Liver (tissue), 9 donors: Measurements from ENCODE around the gene HCK. TPM values are rescaled to one million over a fixed set of nuclear protein-coding genes. Genes with fewer than 3 reads are reported as not detected.

Experiments
- DNase-seq: peaks from one replicate; pipeline ENCODE4 v3.0.0-alpha.2; 2017; ENCODE audit warnings: low spot score
- H3K27ac ChIP-seq, 2 donors: one replicate each; pipeline ENCODE4 v1.7.0; 2013; ENCODE audit warnings: inconsistent platforms in 2 of 2, low read length in 2 of 2, control low read depth in 1 of 2, low read depth in 1 of 2, mild to moderate bottlenecking in 1 of 2
- H3K27me3 ChIP-seq, 4 donors: one replicate each; pipeline versions ENCODE4 v1.6.1 to v1.7.0; 2013; ENCODE audit warnings: low read length in 3 of 4, inconsistent platforms in 1 of 4, mild to moderate bottlenecking in 1 of 4, moderate library complexity in 1 of 4; ENCODE audit not compliant: control insufficient read depth in 4 of 4, insufficient read depth in 4 of 4
- H3K36me3 ChIP-seq, 4 donors: one replicate each; pipeline versions ENCODE4 v1.6.1 to v1.7.0; 2013; ENCODE audit warnings: low read length in 3 of 4, mild to moderate bottlenecking in 3 of 4, low read depth in 1 of 4, moderate library complexity in 1 of 4; ENCODE audit not compliant: control insufficient read depth in 4 of 4, insufficient read depth in 3 of 4
- H3K4me1 ChIP-seq, 4 donors: one replicate each; pipeline versions ENCODE4 v1.6.1 to v1.7.0; 2013; ENCODE audit warnings: low read length in 3 of 4, mild to moderate bottlenecking in 3 of 4, moderate library complexity in 1 of 4; ENCODE audit not compliant: control insufficient read depth in 4 of 4, insufficient read depth in 4 of 4
- H3K4me3 ChIP-seq, 3 donors: one replicate each; pipeline versions ENCODE4 v1.6.1 to v1.7.0; 2013; ENCODE audit warnings: low read length in 3 of 3, control low read depth in 1 of 3, low read depth in 1 of 3, mild to moderate bottlenecking in 1 of 3
- H3K9ac ChIP-seq, 2 donors: one replicate each; pipeline ENCODE4 v1.7.0; 2013; ENCODE audit warnings: low read length in 2 of 2, mild to moderate bottlenecking in 2 of 2, moderate library complexity in 2 of 2, control low read depth in 1 of 2, low read depth in 1 of 2
- H3K9me3 ChIP-seq, 4 donors: one replicate each; pipeline versions ENCODE4 v1.6.1 to v1.7.0; 2013; ENCODE audit warnings: low read length in 3 of 4; ENCODE audit not compliant: control insufficient read depth in 4 of 4
- ATF3 ChIP-seq: IDR thresholded peaks from 2 replicates; pipeline ENCODE4 v1.6.1; 2016; ENCODE audit warnings: antibody characterized with exemption
- CTCF ChIP-seq: fragments of 150-350 bp; IDR thresholded peaks from 2 replicates; pipeline ENCODE4 v1.5.1; 2017; ENCODE audit warnings: improper control_type of control experiment, low read depth, low read length; ENCODE audit not compliant: missing input control
- EGR1 ChIP-seq, 2 donors: IDR thresholded peaks; 2 replicates each; pipeline ENCODE4 v1.6.1; 2016 to 2018; ENCODE audit warnings: antibody characterized with exemption in 2 of 2, low read depth in 2 of 2
- FOXA1 ChIP-seq: IDR thresholded peaks from 2 replicates; pipeline ENCODE4 v1.6.1; 2016; ENCODE audit warnings: antibody characterized with exemption
- FOXA2 ChIP-seq: IDR thresholded peaks from 2 replicates; pipeline ENCODE4 v1.6.1; 2016; ENCODE audit warnings: antibody characterized with exemption
- HNF4A ChIP-seq, 2 donors: conservative IDR thresholded peaks; 2 replicates each; pipeline ENCODE4 v1.6.1; 2016; ENCODE audit warnings: antibody characterized with exemption in 2 of 2, mild to moderate bottlenecking in 2 of 2
- JUND ChIP-seq, 2 donors: IDR thresholded peaks; 2 replicates each; pipeline ENCODE4 v1.6.1; 2016; ENCODE audit warnings: antibody characterized with exemption in 2 of 2
- NR2F2 ChIP-seq: IDR thresholded peaks from 2 replicates; pipeline ENCODE4 v1.6.1; 2016; ENCODE audit warnings: antibody characterized with exemption
- RXRA ChIP-seq, 2 donors: IDR thresholded peaks; 2 replicates each; pipeline ENCODE4 v1.6.1; 2017 to 2018; ENCODE audit warnings: antibody characterized with exemption in 2 of 2, mild to moderate bottlenecking in 1 of 2
- SP1 ChIP-seq: IDR thresholded peaks from 2 replicates; pipeline ENCODE4 v1.6.1; 2018; ENCODE audit warnings: antibody characterized with exemption, mild to moderate bottlenecking
- TAF1 ChIP-seq: conservative IDR thresholded peaks from 2 replicates; pipeline ENCODE4 v1.6.1; 2016; ENCODE audit warnings: antibody characterized with exemption, mild to moderate bottlenecking
- YY1 ChIP-seq: IDR thresholded peaks from 2 replicates; pipeline ENCODE4 v1.6.1; 2016; ENCODE audit warnings: antibody characterized with exemption, mild to moderate bottlenecking
- WGBS: extraction: QIAGEN DNeasy Blood & Tissue Kit; methylation state at CpG from one replicate; pipeline ENCODE4 v1.1.7; 2013; 5-methylcytosine and 5-hydroxymethylcytosine counted together
- polyA plus RNA-seq, 2 donors: library from polyadenylated mRNA; stranded (reverse) in 1 of 2; unstranded in 1 of 2; fragments of 200-250 nt in 1 of 2; fragments of >200 nt in 1 of 2; fragmentation: Nextera tagmentation in 1 of 2; extraction: Ambion mirVana in 1 of 2; gene quantifications; one replicate each; pipeline versions ENCODE4 v1.2.1 to v1.2.3, GENCODE V29; 2013 to 2015
- total RNA-seq, 2 donors: library from RNA; depleted of rRNA; stranded (reverse); fragments of >200 nt; gene quantifications; one replicate each; pipeline ENCODE4 v1.2.3, GENCODE V29; 2014
- TF ChIP-seq, protein P1 (sequence below): IDR thresholded peaks from 2 replicates; pipeline ENCODE4 v1.6.1; 2016; ENCODE audit warnings: antibody characterized with exemption
- TF ChIP-seq, protein P2 (sequence below): IDR thresholded peaks from 2 replicates; pipeline ENCODE4 v1.6.1; 2016; ENCODE audit warnings: antibody characterized with exemption, mild to moderate bottlenecking
- donor health status: healthy.
- donor health status: healthy.
- donor health status: healthy.
- donor health status: healthy.
- donor health status: healthy.

HCK gene
- total and polyA plus RNA-seq, 4 donors: 1.8 to 20.6 (median 10.2) TPM

DNA sequence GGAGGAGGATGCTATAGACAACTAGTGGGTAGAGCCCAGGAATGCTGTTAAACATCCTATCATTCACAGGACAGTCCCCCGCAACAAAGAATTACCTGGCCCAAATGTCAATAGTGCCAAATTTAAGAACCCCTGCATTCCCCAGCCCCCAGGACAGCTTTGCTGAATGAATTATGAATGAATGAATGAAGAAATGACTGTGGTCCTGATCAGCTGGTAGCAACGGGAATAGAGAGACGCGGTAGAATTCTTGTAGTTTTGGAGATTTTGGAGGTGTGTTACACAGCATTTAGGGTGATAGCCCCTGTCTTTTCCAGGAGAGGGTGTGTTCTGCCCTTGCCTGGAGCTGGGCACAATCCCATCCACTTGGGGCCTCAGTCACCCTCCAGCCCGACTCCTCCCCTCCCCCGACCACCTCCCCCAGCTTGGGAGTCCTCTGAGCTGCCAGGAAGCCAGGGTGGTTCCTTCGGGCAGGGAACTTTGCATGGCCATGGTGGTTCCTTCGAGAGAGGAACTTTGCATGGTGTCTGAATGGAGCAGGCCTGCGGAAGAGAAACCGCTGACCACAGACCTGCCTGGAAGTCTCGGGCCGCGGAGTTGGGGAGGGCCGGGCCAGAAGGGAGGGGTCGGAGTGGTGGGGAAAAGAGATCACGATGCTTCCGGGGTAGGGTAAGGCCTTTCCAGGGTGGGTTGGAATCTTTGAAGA is 1.0 kb upstream of the HCK start:
- Histone ChIP-seq H3K9ac (no peak overlapping the region), H3K36me3 (no peaks in the 10 kb centered on the region), H3K9me3 (no peaks in the 10 kb centered on the region), H3K4me1 (peaks cover 0 to 6% (median 2%) of the 10 kb centered on the region in 4 donors), H3K27ac (peak overlapping the region in 1 of 2 donors; percentile 72), H3K4me3 (no peak overlapping the region), H3K27me3 (peaks cover 0 to 9% (median 2%) of the 10 kb centered on the region in 4 donors)
- TF ChIP-seq EGR1 (IDR thresholded peaks at IDR 0.05; ENCODE audit: low read depth in 2 of 2): no peak
- no peak for TF ChIP-seq CTCF
- TF ChIP-seq, protein P1, sequence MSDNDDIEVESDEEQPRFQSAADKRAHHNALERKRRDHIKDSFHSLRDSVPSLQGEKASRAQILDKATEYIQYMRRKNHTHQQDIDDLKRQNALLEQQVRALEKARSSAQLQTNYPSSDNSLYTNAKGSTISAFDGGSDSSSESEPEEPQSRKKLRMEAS: no peak
- TF ChIP-seq TAF1: no peak
- TF ChIP-seq JUND (IDR thresholded peaks at IDR 0.05): no peak
- no peak for TF ChIP-seq NR2F2
- no peak for TF ChIP-seq RXRA (IDR thresholded peaks at IDR 0.05)
- TF ChIP-seq ATF3: no peak
- no peak for TF ChIP-seq FOXA1
- TF ChIP-seq HNF4A (conservative IDR thresholded peaks at IDR 0.05): no peak
- no peak for TF ChIP-seq YY1
- no peak for DNase-seq
- WGBS: 17% methylated on average over 17 of the region's 17 CpGs

- Histone ChIP-seq H3K27me3 (peaks cover 0 to 9% (median 2%) of the 10 kb centered on the region in 4 donors), H3K27ac (peak overlapping the region; percentile 63 to 72), H3K9ac (no peak overlapping the region), H3K9me3 (no peaks in the 10 kb centered on the region), H3K4me1 (peaks cover 0 to 6% (median 2%) of the 10 kb centered on the region in 4 donors), H3K36me3 (no peaks in the 10 kb centered on the region), H3K4me3 (peak overlapping the region in 1 of 3 donors; percentile 44)
- TF ChIP-seq EGR1 (IDR thresholded peaks at IDR 0.05; ENCODE audit: low read depth in 2 of 2) (no peak), TAF1 (no peak), CTCF (no peak), ATF3 (no peak), FOXA1 (no peak), YY1 (no peak), SP1 (no peak), HNF4A (conservative IDR thresholded peaks at IDR 0.05) (no peak), FOXA2 (no peak), RXRA (IDR thresholded peaks at IDR 0.05) (no peak)
- TF ChIP-seq, protein P1: no peak
- TF ChIP-seq, protein P2, sequence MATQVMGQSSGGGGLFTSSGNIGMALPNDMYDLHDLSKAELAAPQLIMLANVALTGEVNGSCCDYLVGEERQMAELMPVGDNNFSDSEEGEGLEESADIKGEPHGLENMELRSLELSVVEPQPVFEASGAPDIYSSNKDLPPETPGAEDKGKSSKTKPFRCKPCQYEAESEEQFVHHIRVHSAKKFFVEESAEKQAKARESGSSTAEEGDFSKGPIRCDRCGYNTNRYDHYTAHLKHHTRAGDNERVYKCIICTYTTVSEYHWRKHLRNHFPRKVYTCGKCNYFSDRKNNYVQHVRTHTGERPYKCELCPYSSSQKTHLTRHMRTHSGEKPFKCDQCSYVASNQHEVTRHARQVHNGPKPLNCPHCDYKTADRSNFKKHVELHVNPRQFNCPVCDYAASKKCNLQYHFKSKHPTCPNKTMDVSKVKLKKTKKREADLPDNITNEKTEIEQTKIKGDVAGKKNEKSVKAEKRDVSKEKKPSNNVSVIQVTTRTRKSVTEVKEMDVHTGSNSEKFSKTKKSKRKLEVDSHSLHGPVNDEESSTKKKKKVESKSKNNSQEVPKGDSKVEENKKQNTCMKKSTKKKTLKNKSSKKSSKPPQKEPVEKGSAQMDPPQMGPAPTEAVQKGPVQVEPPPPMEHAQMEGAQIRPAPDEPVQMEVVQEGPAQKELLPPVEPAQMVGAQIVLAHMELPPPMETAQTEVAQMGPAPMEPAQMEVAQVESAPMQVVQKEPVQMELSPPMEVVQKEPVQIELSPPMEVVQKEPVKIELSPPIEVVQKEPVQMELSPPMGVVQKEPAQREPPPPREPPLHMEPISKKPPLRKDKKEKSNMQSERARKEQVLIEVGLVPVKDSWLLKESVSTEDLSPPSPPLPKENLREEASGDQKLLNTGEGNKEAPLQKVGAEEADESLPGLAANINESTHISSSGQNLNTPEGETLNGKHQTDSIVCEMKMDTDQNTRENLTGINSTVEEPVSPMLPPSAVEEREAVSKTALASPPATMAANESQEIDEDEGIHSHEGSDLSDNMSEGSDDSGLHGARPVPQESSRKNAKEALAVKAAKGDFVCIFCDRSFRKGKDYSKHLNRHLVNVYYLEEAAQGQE: no peak
- 16% methylated on average over 14 of the region's 14 CpGs for WGBS
- DNase-seq: no peak
These were observed 337 bp upstream of the HCK start for GRCh38 chr20:32051720-32052089.
